GM19193 (cell line): ENCODE results near the gene DNAJA4.
A peak's percentile ranks its signal among the peaks of the same experiment; 100 is the strongest.

ENCODE experiments used
- POLR2A ChIP-seq: IDR thresholded peaks from 4 replicates; pipeline ENCODE4 v1.6.1; 2011; ENCODE audit not compliant: insufficient read depth, insufficient read length; ENCODE audit errors: extremely low read depth

The DNAJA4 gene

DNA sequence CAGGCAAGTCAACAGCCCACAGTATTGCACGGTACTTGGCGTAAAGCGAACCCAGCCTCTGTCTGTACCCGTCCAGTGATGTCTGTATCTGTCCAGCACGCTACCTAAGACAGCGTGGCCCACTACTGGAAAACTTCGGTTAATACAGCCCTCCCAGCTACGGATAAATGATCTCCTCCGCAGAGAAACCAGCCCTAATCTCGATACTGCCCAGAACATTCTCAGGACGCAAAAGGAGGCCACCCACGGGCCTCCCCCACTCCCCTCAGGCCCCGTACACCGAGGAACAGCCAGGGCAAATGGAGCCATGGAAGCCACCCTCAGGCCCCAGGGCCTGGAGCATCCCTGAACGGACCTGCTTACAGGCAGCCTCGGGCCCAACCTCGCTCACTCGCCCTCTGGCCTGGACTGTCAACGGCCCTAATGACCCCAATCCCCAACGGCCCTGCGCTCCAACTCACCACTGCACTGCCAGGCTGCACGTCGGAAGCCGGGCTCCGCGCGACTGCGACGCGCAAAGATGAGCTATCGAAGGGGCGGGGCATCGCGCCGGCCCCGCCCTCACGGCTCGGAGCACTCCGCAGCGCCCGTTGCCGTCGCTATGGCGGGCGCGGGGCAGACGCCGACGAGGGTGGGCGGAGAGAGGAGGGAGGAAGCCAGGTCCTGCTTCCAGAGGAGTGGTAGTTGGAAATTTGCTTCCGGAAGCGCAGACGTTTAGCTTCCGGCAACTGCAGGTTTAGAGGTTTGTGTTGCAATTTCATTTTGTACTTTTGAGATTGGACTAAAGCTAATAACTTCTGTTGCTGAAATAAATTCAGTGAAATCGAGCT is 35.0 kb downstream of the DNAJA4 start, which contains the start of gene SKIC8:
Gene SKIC8 (minus strand): TSS at position 509 of the 830 bp plus-strand sequence. CDS start 3,923 bp downstream, outside the sequence.
- TF ChIP-seq POLR2A: peak; percentile 91

DNA sequence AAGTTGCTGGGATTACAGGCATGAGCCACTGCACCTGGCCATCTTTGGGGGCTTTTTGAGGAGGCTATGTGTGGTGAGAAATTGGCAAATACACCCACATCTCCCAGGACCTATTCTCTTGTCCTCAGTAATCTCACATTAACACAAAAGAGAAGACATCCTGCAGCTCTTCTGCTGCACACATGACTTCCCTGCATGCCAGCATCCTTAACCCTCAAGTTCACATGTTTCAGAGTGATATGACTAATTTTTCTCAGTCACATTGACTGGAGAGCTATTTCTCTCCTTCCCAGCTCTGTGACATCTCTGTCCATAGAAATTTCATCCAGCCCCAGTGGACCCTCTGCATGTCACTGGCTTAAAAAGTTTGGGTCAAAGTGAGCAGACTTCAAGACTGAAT is 37.0 kb downstream of the DNAJA4 start:
- TF ChIP-seq POLR2A: no peak

DNA sequence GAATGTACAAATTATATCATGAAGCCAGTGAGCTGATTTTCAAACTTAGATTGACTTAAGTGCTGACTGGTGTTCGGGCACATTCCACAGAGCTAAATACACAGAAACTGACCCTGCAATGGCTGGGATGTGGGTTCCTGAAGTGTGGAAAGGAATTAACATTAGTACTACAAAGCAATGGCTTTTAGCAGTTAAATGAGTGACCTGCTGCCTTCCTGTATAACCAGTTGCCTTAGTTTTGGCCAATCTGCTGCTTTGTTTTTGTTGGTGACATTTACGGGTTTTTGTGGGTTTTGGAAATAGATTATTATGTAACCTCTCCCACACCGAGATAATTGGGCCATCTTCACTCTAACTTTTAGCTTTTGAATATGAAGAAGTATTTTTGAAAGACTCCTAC is 37.5 kb downstream of the DNAJA4 start:
- TF ChIP-seq POLR2A: no peak

DNA sequence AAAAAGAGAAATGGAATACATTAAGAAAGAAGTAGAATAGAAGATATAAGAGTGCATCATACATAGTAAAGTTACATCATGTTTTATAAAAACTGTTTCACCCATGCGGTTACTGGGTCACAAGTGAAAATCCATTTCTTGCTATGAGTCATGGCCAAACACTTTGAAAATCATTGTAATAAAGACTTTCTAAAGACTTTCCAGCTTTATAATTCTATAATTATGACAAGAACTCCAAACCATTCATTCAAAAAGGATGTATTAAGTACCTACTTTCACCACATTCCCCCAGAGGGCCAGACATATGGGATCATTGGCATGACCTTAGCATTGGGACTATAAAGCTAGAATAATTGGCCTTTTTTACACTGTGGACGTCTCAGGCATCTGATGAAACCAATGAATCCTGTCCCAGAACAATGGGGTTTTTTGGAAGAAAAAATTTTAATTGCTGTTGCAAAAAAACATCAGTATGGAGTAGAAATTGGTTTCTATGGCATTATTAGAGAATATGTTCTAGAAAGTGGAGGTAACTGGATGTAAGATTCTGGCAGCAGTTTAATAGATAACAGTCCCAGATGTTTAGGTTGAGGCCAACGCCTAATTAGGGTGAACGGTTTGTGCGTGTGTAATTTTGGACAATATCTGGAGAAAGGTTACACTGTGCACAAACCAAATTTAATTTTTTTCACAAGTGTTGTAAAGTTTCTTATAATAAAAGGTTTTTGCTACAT is 38.4 kb downstream of the DNAJA4 start:
- TF ChIP-seq POLR2A: no peak

DNA sequence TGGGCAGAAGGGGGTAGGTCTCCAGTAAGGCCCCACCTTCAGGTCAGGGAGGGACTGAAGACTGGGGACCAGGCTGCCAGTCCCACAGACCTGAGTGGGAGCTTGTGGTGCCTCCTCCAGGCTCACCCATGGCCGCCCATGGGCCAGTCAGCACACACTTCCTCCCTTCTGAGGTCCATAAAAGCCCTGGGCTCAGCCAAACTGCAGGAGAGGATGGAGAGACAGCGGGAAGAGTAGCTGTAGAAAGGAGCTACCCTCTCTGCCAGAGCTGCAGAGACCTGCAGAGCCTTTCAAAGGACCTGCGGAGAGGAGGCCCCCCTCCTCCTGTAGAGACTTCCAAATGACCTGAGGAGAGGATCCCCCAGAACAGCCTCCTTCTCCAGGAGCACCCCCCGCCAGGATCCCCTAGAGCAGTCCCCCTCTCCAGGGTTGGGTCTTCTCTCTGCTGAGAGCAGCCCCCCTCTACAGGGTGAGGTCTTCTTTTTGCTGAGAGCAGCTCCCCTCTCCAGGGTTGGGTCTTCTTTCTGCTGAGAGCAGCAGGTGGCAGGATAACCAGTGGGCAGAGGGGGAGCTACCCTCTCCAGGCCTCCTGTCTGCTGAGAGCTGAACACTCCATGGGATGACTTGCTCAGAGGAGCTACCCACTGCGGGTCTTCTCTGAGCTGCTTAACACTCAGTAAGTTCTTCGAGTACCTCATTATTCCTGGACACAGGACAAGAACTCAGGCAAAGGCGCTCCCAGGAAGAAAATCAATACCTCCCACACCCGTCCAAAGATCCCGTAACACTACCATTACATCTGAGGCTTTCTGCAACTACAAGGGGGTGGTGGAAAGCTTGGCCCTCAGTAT is 40.1 kb downstream of the DNAJA4 start:
- no peak for TF ChIP-seq POLR2A

DNA sequence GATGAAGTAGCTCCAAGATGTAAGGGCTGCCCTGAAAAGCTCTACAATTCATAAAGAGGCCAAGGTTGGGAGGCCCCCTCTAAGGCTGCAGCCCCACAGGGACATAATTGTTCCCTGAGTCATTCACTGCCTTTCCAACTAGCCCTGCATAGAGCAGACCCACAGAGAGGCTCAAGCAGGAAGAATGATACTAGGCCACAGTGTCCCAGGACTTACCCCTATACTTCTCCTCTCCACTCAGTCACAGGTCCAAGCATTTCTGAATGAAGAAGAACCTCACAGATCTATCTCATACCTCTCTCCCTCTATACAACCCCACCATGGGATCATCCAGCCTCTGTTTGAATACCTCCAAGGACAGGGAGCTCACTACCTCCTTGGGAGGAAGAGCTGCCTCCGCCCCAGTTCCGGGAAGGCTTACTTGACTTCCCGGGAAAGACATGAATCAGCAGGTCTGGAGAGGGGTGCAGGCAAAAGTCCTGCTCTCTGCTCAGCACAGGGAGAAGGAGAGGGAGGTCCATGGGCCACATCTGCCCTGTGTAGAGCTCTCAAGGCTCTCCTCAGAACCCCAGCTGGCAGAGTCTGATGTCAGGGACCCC is 41.9 kb downstream of the DNAJA4 start:
- no peak for TF ChIP-seq POLR2A

DNA sequence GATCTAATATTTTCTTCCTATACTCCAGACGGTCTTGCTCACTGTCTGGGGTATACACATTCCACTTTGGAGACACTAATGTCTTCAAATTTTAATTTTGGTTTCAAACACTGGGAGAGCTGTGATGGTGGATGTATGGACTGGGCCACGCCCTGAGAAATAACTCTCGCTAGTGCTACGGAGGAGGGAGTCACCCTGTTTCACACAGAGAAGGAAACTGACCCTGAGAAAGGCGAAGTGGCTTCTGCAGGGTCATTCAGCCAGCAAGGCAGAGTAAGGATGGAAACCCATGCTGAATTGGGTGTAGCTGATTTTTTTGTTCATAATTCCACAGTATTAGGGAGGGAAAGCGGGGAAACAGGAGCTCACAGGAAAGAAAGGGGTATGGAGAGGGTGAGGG is 43.6 kb downstream of the DNAJA4 start:
- TF ChIP-seq POLR2A: no peak

DNA sequence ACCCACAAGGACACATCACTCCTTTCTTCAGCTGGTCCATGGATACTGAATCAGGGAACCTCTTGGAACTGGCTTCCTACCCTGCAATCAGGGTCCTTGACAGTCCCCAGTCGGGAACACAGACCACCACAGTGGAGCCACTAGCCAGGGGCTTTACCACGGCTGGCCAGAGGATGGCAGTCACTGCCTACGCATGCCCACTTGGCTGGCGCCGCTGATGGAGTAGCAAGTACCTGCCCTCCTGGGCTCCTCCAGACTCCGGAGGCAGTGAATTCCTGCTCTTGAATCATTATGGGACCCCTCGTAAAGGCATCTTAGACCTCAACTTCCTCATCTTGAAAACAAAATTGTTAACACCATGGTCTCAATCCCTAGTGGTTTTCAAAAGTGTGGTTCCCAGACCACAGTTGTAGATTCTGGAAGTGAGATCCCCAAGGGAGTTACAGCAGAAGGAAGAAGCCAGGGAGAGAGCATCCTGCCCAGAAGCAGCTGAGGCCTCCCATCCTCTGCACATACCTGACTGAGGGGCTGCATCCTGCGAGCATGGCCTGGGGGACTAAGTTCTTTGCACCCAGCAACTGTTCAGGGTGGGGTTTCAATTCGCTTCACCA is 44.2 kb downstream of the DNAJA4 start:
- TF ChIP-seq POLR2A: no peak

DNA sequence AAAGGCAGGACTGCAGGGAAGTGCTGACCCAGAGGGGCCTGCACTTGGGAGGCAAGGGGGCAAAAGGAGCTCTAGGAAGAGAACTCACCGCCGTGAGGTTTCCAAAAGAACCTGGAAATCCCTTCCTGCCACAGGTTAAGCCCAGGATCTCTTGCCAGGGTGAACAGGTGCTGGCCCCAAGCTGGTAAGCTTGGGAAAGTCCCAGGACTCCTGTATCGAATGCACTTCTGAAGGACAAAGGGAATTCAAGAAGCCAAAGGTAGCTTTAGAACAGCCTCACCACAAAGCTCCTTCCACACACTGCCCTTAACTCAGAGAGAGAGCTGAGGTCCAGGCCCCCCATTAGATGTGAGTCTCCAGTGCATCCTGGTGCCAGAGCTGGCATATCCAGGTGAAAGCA is 46.9 kb downstream of the DNAJA4 start:
- no peak for TF ChIP-seq POLR2A

DNA sequence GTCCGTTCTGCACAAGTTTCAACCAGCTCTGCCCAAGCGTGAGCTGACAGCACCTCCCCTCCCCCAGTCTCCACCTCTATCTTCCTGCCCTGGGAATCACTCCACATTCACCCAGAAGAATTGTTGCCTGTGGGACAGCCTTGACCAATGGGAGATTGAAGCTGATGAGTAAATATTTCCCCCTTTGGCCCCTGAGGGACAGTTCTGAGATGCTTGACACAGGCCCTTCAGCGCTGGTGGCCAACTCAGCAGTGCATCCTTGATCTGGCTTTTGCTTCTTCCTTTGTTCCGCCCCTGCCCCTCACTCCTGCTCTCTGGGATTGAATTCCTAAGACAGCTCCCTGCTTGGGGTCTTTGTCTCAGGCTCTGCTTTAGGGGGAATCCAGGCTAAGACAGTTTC is 48.2 kb downstream of the DNAJA4 start:
- no peak for TF ChIP-seq POLR2A

DNA sequence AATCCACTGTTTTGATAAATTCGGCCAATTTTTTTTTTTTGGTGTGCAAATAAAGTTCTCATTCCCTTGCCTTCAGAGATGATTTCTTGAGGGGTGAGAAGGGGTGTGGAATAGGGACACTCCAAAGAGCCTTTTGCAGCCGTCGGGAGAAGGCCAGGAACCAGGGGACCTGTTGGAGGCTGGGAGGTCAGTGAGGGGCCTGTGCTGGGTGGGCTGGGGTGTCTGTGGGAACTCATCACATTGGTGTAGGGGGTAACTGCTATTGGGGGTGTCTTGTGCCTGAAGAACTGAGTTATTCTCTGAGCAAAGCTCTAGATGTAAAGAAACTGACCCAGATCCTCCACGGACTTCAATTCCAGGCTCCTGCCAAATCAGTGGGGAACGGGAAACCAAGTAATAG is 48.6 kb downstream of the DNAJA4 start:
- no peak for TF ChIP-seq POLR2A

DNA sequence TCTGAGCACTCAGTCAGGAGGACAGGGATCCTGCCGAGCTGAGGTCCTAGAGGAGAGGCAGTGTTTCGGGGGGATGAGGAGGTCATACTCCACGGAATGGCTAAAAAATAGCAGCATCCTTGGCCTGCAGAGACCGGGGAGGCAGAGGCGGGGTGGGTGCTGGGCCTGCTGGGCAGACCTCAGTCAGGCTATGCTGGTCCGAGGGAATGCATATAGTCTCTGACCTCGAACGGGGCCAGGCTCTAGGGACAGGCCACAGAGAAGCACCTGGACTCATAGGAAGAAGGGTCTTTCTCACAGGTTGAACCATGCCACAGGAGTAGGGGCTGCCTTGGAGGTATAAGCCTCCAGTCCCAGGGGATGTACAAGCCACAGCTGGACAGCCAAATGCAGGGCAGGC is 49.0 kb downstream of the DNAJA4 start:
- TF ChIP-seq POLR2A: no peak

DNA sequence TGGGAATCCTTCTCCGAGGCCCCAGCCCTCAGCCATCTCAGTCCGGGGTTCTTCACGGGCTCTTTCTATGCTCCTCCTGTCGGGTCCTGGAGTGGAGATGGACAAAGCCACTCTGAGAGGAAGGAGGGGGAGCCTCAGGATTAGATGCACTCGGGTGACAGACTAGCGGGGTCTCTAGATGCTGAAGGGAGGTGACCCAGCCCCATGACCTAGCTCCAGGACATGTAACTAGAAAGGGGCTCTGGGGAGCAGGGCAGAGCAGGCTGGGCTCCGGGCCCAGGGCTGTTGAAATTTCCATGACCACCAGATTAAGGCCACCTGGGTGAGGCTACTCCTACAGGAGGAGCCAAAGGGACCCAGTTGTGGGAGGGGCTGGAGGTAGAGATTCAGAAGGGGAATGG is 49.8 kb downstream of the DNAJA4 start:
- TF ChIP-seq POLR2A: no peak

DNA sequence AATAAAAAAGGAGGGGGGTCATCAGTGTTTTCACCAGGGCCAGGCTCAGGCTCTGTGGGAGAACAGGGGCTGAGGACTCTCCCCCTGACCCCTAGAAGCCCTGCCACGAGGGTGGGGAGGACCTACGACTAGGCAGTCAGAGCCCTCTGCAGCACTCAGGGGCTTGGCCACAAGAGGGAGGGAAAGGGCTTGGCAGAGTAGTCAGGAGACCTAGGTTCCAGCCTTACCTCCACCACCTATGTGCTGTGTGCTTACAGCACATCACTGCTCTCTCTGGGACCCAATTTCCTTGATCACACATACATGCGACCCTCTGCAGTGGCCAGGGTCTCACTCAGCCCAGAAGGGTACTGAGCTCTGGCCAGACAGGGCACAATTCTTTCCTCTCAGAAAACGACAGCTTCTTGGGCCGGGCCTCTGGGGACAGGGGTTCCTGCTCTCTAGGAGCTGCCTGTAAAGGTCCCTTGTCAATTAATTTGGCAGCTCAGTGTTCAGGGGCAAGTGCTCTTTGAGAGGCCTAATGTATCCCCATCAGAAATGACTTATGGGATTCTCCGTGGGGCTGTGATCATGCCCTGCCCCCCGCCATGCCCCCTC is 51.4 kb downstream of the DNAJA4 start:
- no peak for TF ChIP-seq POLR2A
